ENCODE results near the gene LRRC56. TPM values are rescaled to one million over a fixed set of nuclear protein-coding genes. Genes with fewer than 3 reads are reported as not detected.

LRRC56 gene
- polyA plus RNA-seq, 1 donor (not counting 4 experiments of a cell fraction or from before 2014, with no cell fraction given), result 0.28 TPM

- Histone ChIP-seq H3K4me1 (ENCODE audit: control insufficient read depth, extremely low read depth, insufficient read depth, low read length) (peaks cover 22% of the 10 kb centered on the region), H3K36me3 (ENCODE audit: control insufficient read depth in 2 of 2, extremely low read depth in 1 of 2, insufficient read depth in 2 of 2, low read length in 2 of 2) (peaks cover 17 to 29% of the 10 kb centered on the region in 2 experiments), H3K27me3 (ENCODE audit: control insufficient read depth, extremely low read depth, insufficient read depth, low read length) (no peaks in the 10 kb centered on the region), H3K4me3 (ENCODE audit: control insufficient read depth in 2 of 3, extremely low read depth in 1 of 3, insufficient read depth in 2 of 3, low read depth in 1 of 3, low read length in 3 of 3) (no peak overlapping the region), H3K9me1 (ENCODE audit: control insufficient read depth, extremely low read depth, insufficient read depth, low read length) (peaks cover 8% of the 10 kb centered on the region), H2AFZ (ENCODE audit: control insufficient read depth, low read length) (no peak overlapping the region), H3K9me3 (ENCODE audit: control insufficient read depth, low read depth, low read length) (no peaks in the 10 kb centered on the region), H4K20me1 (ENCODE audit: control insufficient read depth, extremely low read depth, insufficient read depth, low read length) (peaks cover 50% of the 10 kb centered on the region), H3K27ac (ENCODE audit: control insufficient read depth, insufficient read depth, low read length) (no peak overlapping the region), H3K79me2 (ENCODE audit: control insufficient read depth, insufficient read depth, low read length) (peaks cover 88% of the 10 kb centered on the region), H3K9ac (ENCODE audit: control insufficient read depth, extremely low read depth, insufficient read depth, low read length) (no peak overlapping the region), H3K4me2 (ENCODE audit: control insufficient read depth, extremely low read depth, insufficient read depth, low read depth, low read length) (no peak overlapping the region)
- FAIRE-seq (no peak), DNase-seq (ENCODE audit: low read depth, low spot score) (no peak)
- dilution Hi-C loops (cut with MboI; ENCODE audit: extremely low pct_ligation_motif_present, low sequenced_read_pairs), result no loop called here
- TF ChIP-seq CTCF (optimal IDR thresholded peaks at IDR 0.05 in 1 of 3, IDR thresholded peaks at IDR 0.05 in 1 of 3, conservative IDR thresholded peaks at IDR 0.05 in 1 of 3; ENCODE audit: extremely low read depth in 1 of 3, insufficient read depth in 2 of 3, low read length in 3 of 3) (no peak), EZH2 (IDR thresholded peaks at IDR 0.05; ENCODE audit: low read length) (no peak)
These were observed 44.4 kb downstream of the LRRC56 start for GRCh38 chr11:581752-582151.

- H3K27me3 ChIP-seq (ENCODE audit: control insufficient read depth, extremely low read depth, insufficient read depth, low read length), result no peaks in the 10 kb centered on the region
- dilution Hi-C loops (cut with MboI; ENCODE audit: extremely low pct_ligation_motif_present, low sequenced_read_pairs), result no loop called here
- no peak overlapping the region for H3K9ac ChIP-seq (ENCODE audit: control insufficient read depth, extremely low read depth, insufficient read depth, low read length)
- no peaks in the 10 kb centered on the region for H3K9me3 ChIP-seq (ENCODE audit: control insufficient read depth, low read depth, low read length)
- peaks cover 7% of the 10 kb centered on the region for H3K4me1 ChIP-seq (ENCODE audit: control insufficient read depth, extremely low read depth, insufficient read depth, low read length)
- DNase-seq (ENCODE audit: low read depth, low spot score) (no peak), FAIRE-seq (no peak)
- peaks cover 24 to 44% of the 10 kb centered on the region in 2 experiments for H3K36me3 ChIP-seq (ENCODE audit: control insufficient read depth in 2 of 2, extremely low read depth in 1 of 2, insufficient read depth in 2 of 2, low read length in 2 of 2)
- peaks cover 82% of the 10 kb centered on the region for H3K79me2 ChIP-seq (ENCODE audit: control insufficient read depth, insufficient read depth, low read length)
- H3K27ac ChIP-seq (ENCODE audit: control insufficient read depth, insufficient read depth, low read length), result no peak overlapping the region
- H3K4me2 ChIP-seq (ENCODE audit: control insufficient read depth, extremely low read depth, insufficient read depth, low read depth, low read length), result no peak overlapping the region
- peaks cover 28% of the 10 kb centered on the region for H4K20me1 ChIP-seq (ENCODE audit: control insufficient read depth, extremely low read depth, insufficient read depth, low read length)
- H3K9me1 ChIP-seq (ENCODE audit: control insufficient read depth, extremely low read depth, insufficient read depth, low read length), result peaks cover under 1% of the 10 kb centered on the region
- no peak overlapping the region for H3K4me3 ChIP-seq (ENCODE audit: control insufficient read depth in 2 of 3, extremely low read depth in 1 of 3, insufficient read depth in 2 of 3, low read depth in 1 of 3, low read length in 3 of 3)
- no peak for TF ChIP-seq EZH2 (IDR thresholded peaks at IDR 0.05; ENCODE audit: low read length)
- no peak for TF ChIP-seq CTCF (optimal IDR thresholded peaks at IDR 0.05 in 1 of 3, IDR thresholded peaks at IDR 0.05 in 1 of 3, conservative IDR thresholded peaks at IDR 0.05 in 1 of 3; ENCODE audit: extremely low read depth in 1 of 3, insufficient read depth in 2 of 3, low read length in 3 of 3)
- no peak overlapping the region for H2AFZ ChIP-seq (ENCODE audit: control insufficient read depth, low read length)
These were observed 47.0 kb downstream of the LRRC56 start for GRCh38 chr11:584287-584686.
